Transverse colon (tissue), 4 donors: ENCODE results near the gene ROPN1L.

Experiments used
- EP300 ChIP-seq: sonication (generic); formaldehyde crosslinking; IDR thresholded peaks from one replicate; pipeline ENCODE4 v1.6.1; 2017; ENCODE audit warnings: antibody characterized with exemption, low read depth
- POLR2A ChIP-seq: fragments of 450-650 bp; IDR thresholded peaks from one replicate; pipeline ENCODE4 v1.6.1; 2016; ENCODE audit warnings: antibody characterized with exemption, mild to moderate bottlenecking, moderate library complexity
- POLR2AphosphoS5 ChIP-seq, 3 donors: sonication (generic); formaldehyde crosslinking; IDR thresholded peaks; one replicate each; pipeline ENCODE4 v1.6.1; 2016; ENCODE audit warnings: antibody characterized with exemption in 3 of 3
- TF ChIP-seq, protein P1 (sequence below), 5 experiments: fragments of 200-600 bp in 3 of 5; fragments of 450-650 bp in 2 of 5; sonication (generic) in 3 of 5; IDR thresholded peaks; 1 replicate in 2 of 5; 2 replicates in 3 of 5; pipeline ENCODE4 v1.5.1; 2016 to 2017; ENCODE audit warnings: antibody characterized with exemption in 5 of 5, inconsistent platforms in 3 of 5, mild to moderate bottlenecking in 2 of 5, moderate library complexity in 1 of 5

DNA sequence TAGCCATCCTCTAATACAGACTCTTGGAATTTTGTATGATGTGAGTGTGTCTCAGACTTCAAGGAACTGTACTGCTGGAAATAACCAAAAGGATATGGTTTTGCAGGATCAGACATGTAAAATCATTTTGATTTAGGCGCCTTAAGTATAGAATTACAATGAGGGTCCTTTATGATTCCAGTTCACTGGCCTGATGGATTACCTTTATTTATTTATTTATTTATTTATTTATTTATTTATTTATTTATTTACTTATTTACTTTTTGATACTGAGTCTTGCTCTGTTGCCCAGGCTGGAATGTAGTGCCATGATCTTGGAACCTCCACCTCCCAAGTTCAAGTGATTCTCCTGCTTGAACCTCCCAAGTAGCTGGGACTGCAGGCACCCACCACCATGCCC lies 37.9 kb upstream of the ROPN1L start:
- TF ChIP-seq, protein P1, sequence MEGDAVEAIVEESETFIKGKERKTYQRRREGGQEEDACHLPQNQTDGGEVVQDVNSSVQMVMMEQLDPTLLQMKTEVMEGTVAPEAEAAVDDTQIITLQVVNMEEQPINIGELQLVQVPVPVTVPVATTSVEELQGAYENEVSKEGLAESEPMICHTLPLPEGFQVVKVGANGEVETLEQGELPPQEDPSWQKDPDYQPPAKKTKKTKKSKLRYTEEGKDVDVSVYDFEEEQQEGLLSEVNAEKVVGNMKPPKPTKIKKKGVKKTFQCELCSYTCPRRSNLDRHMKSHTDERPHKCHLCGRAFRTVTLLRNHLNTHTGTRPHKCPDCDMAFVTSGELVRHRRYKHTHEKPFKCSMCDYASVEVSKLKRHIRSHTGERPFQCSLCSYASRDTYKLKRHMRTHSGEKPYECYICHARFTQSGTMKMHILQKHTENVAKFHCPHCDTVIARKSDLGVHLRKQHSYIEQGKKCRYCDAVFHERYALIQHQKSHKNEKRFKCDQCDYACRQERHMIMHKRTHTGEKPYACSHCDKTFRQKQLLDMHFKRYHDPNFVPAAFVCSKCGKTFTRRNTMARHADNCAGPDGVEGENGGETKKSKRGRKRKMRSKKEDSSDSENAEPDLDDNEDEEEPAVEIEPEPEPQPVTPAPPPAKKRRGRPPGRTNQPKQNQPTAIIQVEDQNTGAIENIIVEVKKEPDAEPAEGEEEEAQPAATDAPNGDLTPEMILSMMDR (IDR thresholded peaks at IDR 0.05), result no peak
- TF ChIP-seq POLR2AphosphoS5 (IDR thresholded peaks at IDR 0.05) (no peak), POLR2A (no peak), EP300 (no peak)
